GM23248 (cell line): ENCODE data around the gene ADPRH.

Source experiments
- EZH2 ChIP-seq: fragments of 200-600 bp; sonication (generic); IDR thresholded peaks from 2 replicates; pipeline ENCODE4 v1.6.1; 2018; ENCODE audit warnings: antibody characterized with exemption, mild to moderate bottlenecking; ENCODE audit not compliant: insufficient read depth, poor library complexity, severe bottlenecking
- EZH2phosphoT487 ChIP-seq: fragments of 200-600 bp; sonication (generic); IDR thresholded peaks from 2 replicates; pipeline ENCODE4 v1.6.1; 2018; ENCODE audit warnings: antibody characterized with exemption, moderate library complexity, mild to moderate bottlenecking, low read depth; ENCODE audit not compliant: insufficient read depth

GRCh38 chr3:119596398-119596797, 17.1 kb downstream of the ADPRH start:
- TF ChIP-seq EZH2 (no peak), EZH2phosphoT487 (no peak)
